ENCODE measurements around the gene ANKRD33B. TPM values are rescaled to one million over a fixed set of nuclear protein-coding genes. Genes with fewer than 3 reads are reported as not detected.
"Not testable (repeated sequence)": the region's sequence is repeated elsewhere in the genome, so short reads cannot be mapped to it uniquely, and the experiment has no call there.

Gene ANKRD33B
- total RNA-seq, 2 donors from 2014 or later: 10.9 to 18.9 TPM

GRCh38 chr5:10604975-10605374, 41.1 kb downstream of the ANKRD33B start:
- Mint-ChIP-seq H3K27ac (no peak overlapping the region), H3K27me3 (peaks cover 0 to 8% of the 10 kb centered on the region in 2 donors), H3K4me3 (no peak overlapping the region), H3K9me3 (no peaks in the 10 kb centered on the region), H3K36me3 (no peaks in the 10 kb centered on the region), H3K4me1 (ENCODE audit: low read depth in 2 of 2) (peaks cover 22 to 24% of the 10 kb centered on the region in 2 donors)
- ATAC-seq (no peak), DNase-seq (ENCODE audit: low spot score) (no peak)

DNA sequence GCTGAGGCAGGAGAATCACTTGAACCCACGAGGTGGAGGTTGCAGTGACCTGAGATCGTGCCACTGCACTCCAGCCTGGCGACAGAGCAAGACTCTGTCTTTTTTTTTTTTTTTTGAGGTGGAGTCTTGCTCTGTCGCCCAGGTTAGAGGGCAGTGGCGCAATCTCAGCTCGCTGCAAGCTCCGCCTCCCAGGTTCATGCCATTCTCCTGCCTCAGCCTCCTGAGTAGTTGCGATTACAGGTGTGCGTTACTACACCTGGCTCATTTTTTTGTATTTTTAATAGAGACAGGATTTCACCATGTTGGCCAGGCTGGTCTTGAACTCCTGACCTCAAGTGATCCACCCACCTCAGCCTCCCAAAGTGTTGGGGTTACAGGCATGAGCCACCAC, 42.8 kb downstream of the ANKRD33B start:
- H3K9me3 Mint-ChIP-seq; ATAC-seq; H3K36me3 Mint-ChIP-seq; H3K4me3 Mint-ChIP-seq; H3K27me3 Mint-ChIP-seq; DNase-seq (ENCODE audit: low spot score): not testable (repeated sequence)
- H3K4me1 Mint-ChIP-seq (ENCODE audit: low read depth in 2 of 2): peaks cover 15 to 18% of the 10 kb centered on the region in 2 donors
- peak overlapping the region in 1 of 2 donors; percentile 19 for H3K27ac Mint-ChIP-seq

- Mint-ChIP-seq H3K4me1 (ENCODE audit: low read depth in 2 of 2) (peaks cover 14 to 16% of the 10 kb centered on the region in 2 donors), H3K9me3 (no peaks in the 10 kb centered on the region), H3K27ac (peak overlapping the region in 1 of 2 donors; percentile 19), H3K36me3 (no peaks in the 10 kb centered on the region), H3K4me3 (peak overlapping the region; percentile 62), H3K27me3 (peaks cover 0 to 8% of the 10 kb centered on the region in 2 donors)
- DNase-seq (ENCODE audit: low spot score) (no peak), ATAC-seq (peak; percentile 52 to 60)
These were observed 43.3 kb downstream of the ANKRD33B start for GRCh38 chr5:10607023-10607665.

DNA sequence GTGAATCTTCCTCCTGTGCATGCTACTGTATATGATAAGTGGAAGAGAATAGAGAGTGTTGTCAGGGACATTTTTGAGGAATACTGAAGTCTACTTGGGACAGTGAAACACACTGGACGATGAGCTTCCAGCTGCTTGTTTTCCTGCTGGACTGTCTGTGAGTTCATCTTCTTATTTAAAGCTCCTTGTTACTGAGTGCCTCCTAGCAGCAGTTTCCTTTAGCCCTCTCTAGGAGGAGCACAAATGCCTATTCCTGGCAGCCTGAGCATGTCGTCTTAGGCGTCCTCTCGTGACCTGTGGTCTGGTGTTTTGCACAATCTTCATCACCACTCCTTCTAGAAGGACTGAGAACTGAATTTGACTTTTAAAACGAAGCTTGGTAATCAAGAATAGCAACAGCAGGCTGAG, 43.8 kb downstream of the ANKRD33B start:
- H3K4me1 Mint-ChIP-seq (ENCODE audit: low read depth in 2 of 2): peaks cover 14 to 16% of the 10 kb centered on the region in 2 donors
- H3K27me3 Mint-ChIP-seq: peaks cover 0 to 8% of the 10 kb centered on the region in 2 donors
- peak; percentile 48 to 65 for ATAC-seq
- H3K9me3 Mint-ChIP-seq: no peaks in the 10 kb centered on the region
- no peak for DNase-seq (ENCODE audit: low spot score)
- peak overlapping the region; percentile 62 for H3K4me3 Mint-ChIP-seq
- H3K36me3 Mint-ChIP-seq: no peaks in the 10 kb centered on the region
- H3K27ac Mint-ChIP-seq: peak overlapping the region in 1 of 2 donors; percentile 31

DNA sequence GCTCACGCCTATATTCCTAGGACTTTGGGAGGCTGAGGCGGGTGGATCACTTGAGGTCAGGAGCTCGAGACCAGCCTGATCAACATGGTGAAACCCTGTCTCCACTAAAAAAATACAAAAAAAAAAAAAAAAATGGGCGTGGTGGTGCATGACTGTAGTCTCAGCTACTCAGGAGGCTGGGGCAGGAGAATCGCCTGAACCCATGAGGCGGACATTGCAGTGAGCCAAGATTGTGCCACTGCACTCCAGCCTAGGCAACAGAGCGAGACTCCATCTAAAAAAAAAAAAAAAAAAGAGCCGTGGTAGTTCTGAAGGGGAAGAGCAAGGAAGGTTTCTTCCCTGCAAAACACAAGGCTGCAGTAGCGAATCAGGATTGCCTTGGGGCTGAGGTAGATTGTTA, 44.2 kb downstream of the ANKRD33B start:
- not testable (repeated sequence) for ATAC-seq; H3K36me3 Mint-ChIP-seq; H3K9me3 Mint-ChIP-seq; H3K27me3 Mint-ChIP-seq; DNase-seq (ENCODE audit: low spot score)
- H3K27ac Mint-ChIP-seq: peak overlapping the region in 1 of 2 donors; percentile 31
- peak overlapping the region; percentile 62 for H3K4me3 Mint-ChIP-seq
- H3K4me1 Mint-ChIP-seq (ENCODE audit: low read depth in 2 of 2): peaks cover 14 to 16% of the 10 kb centered on the region in 2 donors

DNA sequence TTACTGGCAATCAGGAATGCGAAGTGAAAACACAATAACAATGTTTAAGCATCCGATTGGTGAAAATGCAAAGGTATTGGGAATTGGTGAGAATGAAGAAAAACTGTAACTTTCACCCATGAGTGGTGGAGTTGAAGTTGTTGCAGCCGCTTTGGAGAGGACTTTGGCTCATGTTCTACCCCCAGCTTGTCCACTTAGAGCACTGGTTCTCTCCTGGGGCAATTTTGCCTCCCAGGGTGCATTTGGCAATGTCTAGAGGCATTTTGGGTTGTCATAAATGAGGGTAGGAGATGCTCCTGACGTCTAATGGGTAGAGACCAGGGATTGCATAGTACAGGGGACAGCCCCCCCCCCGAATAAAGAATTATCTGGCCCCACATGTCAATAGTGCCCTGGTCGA, 46.2 kb downstream of the ANKRD33B start:
- H3K27me3 Mint-ChIP-seq: peaks cover 0 to 8% of the 10 kb centered on the region in 2 donors
- no peak overlapping the region for H3K27ac Mint-ChIP-seq
- ATAC-seq: no peak
- H3K4me1 Mint-ChIP-seq (ENCODE audit: low read depth in 2 of 2): peaks cover 14 to 16% of the 10 kb centered on the region in 2 donors
- no peaks in the 10 kb centered on the region for H3K36me3 Mint-ChIP-seq
- no peak for DNase-seq (ENCODE audit: low spot score)
- H3K9me3 Mint-ChIP-seq: no peaks in the 10 kb centered on the region
- no peak overlapping the region for H3K4me3 Mint-ChIP-seq

- DNase-seq (ENCODE audit: low spot score) (no peak), ATAC-seq (no peak)
- H3K4me1 Mint-ChIP-seq (ENCODE audit: low read depth in 2 of 2): peaks cover 14 to 16% of the 10 kb centered on the region in 2 donors
- H3K27ac Mint-ChIP-seq: no peak overlapping the region
- no peak overlapping the region for H3K4me3 Mint-ChIP-seq
- no peaks in the 10 kb centered on the region for H3K9me3 Mint-ChIP-seq
- no peaks in the 10 kb centered on the region for H3K36me3 Mint-ChIP-seq
- H3K27me3 Mint-ChIP-seq: peaks cover 0 to 8% of the 10 kb centered on the region in 2 donors
These were observed 47.4 kb downstream of the ANKRD33B start for GRCh38 chr5:10611290-10611689.

GRCh38 chr5:10612251-10612650, 48.4 kb downstream of the ANKRD33B start:
- ATAC-seq (no peak), DNase-seq (ENCODE audit: low spot score) (no peak)
- Mint-ChIP-seq H3K27me3 (peaks cover 0 to 7% of the 10 kb centered on the region in 2 donors), H3K27ac (no peak overlapping the region), H3K9me3 (no peaks in the 10 kb centered on the region), H3K4me3 (no peak overlapping the region), H3K36me3 (no peaks in the 10 kb centered on the region), H3K4me1 (ENCODE audit: low read depth in 2 of 2) (peaks cover 11 to 12% of the 10 kb centered on the region in 2 donors)

GRCh38 chr5:10615693-10616092, 51.8 kb downstream of the ANKRD33B start:
- no peaks in the 10 kb centered on the region for H3K36me3 Mint-ChIP-seq
- H3K4me1 Mint-ChIP-seq (ENCODE audit: low read depth in 2 of 2): peaks cover 0 to 4% of the 10 kb centered on the region in 2 donors
- H3K4me3 Mint-ChIP-seq: no peak overlapping the region
- H3K27ac Mint-ChIP-seq: no peak overlapping the region
- DNase-seq (ENCODE audit: low spot score) (no peak), ATAC-seq (no peak)
- no peaks in the 10 kb centered on the region for H3K9me3 Mint-ChIP-seq
- no peaks in the 10 kb centered on the region for H3K27me3 Mint-ChIP-seq

DNA sequence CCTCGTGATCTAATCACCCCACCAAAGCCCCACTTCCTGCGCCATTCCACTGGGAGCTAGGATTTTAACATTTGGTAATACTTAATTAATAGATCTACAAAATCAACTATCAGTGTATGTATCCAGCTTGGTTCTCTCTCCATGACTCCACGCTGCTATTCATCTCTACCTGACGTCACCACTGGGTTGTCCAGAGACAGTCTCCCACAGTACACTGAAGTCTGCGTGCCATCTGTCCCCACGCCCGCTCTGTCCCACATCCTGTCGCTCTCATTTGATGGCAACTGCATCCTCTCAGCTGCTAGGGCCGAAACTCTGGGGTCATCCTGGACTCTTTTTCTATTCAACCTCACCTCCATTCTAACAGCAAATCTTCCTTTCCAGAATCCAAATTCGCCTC, 53.2 kb downstream of the ANKRD33B start:
- H3K36me3 Mint-ChIP-seq: no peaks in the 10 kb centered on the region
- H3K27me3 Mint-ChIP-seq: no peaks in the 10 kb centered on the region
- H3K4me3 Mint-ChIP-seq: no peak overlapping the region
- peak in 1 of 2 donors; percentile 55 for ATAC-seq
- no peak overlapping the region for H3K27ac Mint-ChIP-seq
- DNase-seq (ENCODE audit: low spot score): no peak
- H3K9me3 Mint-ChIP-seq: no peaks in the 10 kb centered on the region
- H3K4me1 Mint-ChIP-seq (ENCODE audit: low read depth in 2 of 2): peaks cover 0 to 15% of the 10 kb centered on the region in 2 donors

DNA sequence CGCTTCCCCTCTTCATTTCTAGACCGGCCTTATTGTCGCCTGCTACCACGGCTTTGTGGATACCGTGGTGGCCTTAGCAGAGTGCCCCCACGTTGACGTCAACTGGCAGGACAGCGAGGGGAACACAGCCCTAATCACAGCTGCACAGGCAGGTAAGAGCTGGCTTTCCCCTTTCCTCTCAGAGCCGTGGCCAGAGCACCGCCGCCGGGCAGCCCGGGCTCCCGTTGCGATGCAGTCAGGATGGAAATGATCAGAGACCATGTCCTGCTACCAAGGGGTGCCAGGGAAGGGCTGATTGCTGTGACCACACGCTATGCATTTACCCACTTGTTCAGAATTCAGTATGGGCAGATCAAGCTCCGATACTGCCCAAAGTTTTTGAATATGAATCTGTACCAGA, 54.4 kb downstream of the ANKRD33B start:
- Mint-ChIP-seq H3K36me3 (no peaks in the 10 kb centered on the region), H3K9me3 (no peaks in the 10 kb centered on the region), H3K27ac (no peak overlapping the region), H3K4me1 (ENCODE audit: low read depth in 2 of 2) (peaks cover 0 to 16% of the 10 kb centered on the region in 2 donors), H3K27me3 (no peaks in the 10 kb centered on the region), H3K4me3 (no peak overlapping the region)
- DNase-seq (ENCODE audit: low spot score): no peak
- no peak for ATAC-seq

- no peak overlapping the region for H3K27ac Mint-ChIP-seq
- H3K9me3 Mint-ChIP-seq: no peaks in the 10 kb centered on the region
- DNase-seq (ENCODE audit: low spot score) (no peak), ATAC-seq (peak; percentile 13 to 52)
- H3K27me3 Mint-ChIP-seq: no peaks in the 10 kb centered on the region
- no peaks in the 10 kb centered on the region for H3K36me3 Mint-ChIP-seq
- peaks cover 0 to 16% of the 10 kb centered on the region in 2 donors for H3K4me1 Mint-ChIP-seq (ENCODE audit: low read depth in 2 of 2)
- no peak overlapping the region for H3K4me3 Mint-ChIP-seq
These were observed 55.8 kb downstream of the ANKRD33B start for GRCh38 chr5:10619649-10620048.

GRCh38 chr5:10620346-10620745, 56.5 kb downstream of the ANKRD33B start:
- ATAC-seq (no peak), DNase-seq (ENCODE audit: low spot score) (no peak)
- no peak overlapping the region for H3K4me3 Mint-ChIP-seq
- no peak overlapping the region for H3K27ac Mint-ChIP-seq
- no peaks in the 10 kb centered on the region for H3K27me3 Mint-ChIP-seq
- peaks cover 0 to 16% of the 10 kb centered on the region in 2 donors for H3K4me1 Mint-ChIP-seq (ENCODE audit: low read depth in 2 of 2)
- no peaks in the 10 kb centered on the region for H3K9me3 Mint-ChIP-seq
- H3K36me3 Mint-ChIP-seq: no peaks in the 10 kb centered on the region

- ATAC-seq (no peak), DNase-seq (ENCODE audit: low spot score) (no peak)
- peak overlapping the region in 1 of 2 donors; percentile 81 for H3K27ac Mint-ChIP-seq
- no peak overlapping the region for H3K4me3 Mint-ChIP-seq
- no peaks in the 10 kb centered on the region for H3K27me3 Mint-ChIP-seq
- no peaks in the 10 kb centered on the region for H3K36me3 Mint-ChIP-seq
- no peaks in the 10 kb centered on the region for H3K9me3 Mint-ChIP-seq
- H3K4me1 Mint-ChIP-seq (ENCODE audit: low read depth in 2 of 2): peaks cover 2 to 20% of the 10 kb centered on the region in 2 donors
These were observed 58.0 kb downstream of the ANKRD33B start for GRCh38 chr5:10621832-10622231.

DNA sequence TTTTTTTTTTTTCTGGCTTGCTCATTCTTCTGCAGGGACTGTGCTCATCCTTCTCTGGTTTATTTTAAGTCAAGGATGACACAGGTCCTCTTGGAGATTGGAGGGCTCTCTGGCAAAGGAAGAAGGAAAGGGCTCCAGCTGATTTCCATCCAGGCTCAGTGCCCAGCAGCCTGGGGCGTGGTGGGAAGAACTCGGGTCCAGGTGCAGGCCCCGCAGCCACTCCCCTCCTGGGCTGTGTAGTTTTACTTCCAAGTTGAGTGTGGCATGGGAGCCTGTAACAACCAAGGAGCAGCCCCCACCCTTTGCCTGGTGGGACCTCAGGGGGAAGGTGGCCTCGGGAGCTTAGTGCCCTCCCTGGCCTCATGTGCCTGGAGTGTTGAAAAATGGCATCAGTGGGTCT, 58.9 kb downstream of the ANKRD33B start:
- Mint-ChIP-seq H3K4me1 (ENCODE audit: low read depth in 2 of 2) (peaks cover 11 to 23% of the 10 kb centered on the region in 2 donors), H3K27me3 (no peaks in the 10 kb centered on the region)

More for the DNA sequence above, 58.9 kb downstream of the ANKRD33B start:
- Mint-ChIP-seq H3K27ac (no peak overlapping the region), H3K4me3 (no peak overlapping the region), H3K9me3 (no peaks in the 10 kb centered on the region), H3K36me3 (no peaks in the 10 kb centered on the region)
- ATAC-seq: no peak
- no peak for DNase-seq (ENCODE audit: low spot score)

All from natural killer cell treated with Interleukin-12 subunit alpha and Interleukin-12 subunit beta and Interleukin-15 and Interleukin-18, amount 100 ng/mL, for 72 hours (primary cell).